Choroid plexus epithelial cell (primary cell): ENCODE results near the gene SIGLEC11.
A peak's percentile ranks its signal among the peaks of the same experiment; 100 is the strongest.

ENCODE experiments used
- DNase-seq: peaks from one replicate; pipeline ENCODE4 v3.0.0-alpha.2; 2010; ENCODE audit warnings: low read depth
- H3K4me3 ChIP-seq: 2 replicates; pipeline ENCODE4 v1.5.1; 2011; ENCODE audit warnings: low read depth, mild to moderate bottlenecking, control low read depth, low read length, moderate library complexity
- TF ChIP-seq, protein P1 (sequence below): conservative IDR thresholded peaks from 2 replicates; pipeline ENCODE4 v1.5.1; 2011; ENCODE audit warnings: low read depth, mild to moderate bottlenecking, control low read depth, inconsistent platforms, low read length, moderate library complexity

The SIGLEC11 gene

DNA sequence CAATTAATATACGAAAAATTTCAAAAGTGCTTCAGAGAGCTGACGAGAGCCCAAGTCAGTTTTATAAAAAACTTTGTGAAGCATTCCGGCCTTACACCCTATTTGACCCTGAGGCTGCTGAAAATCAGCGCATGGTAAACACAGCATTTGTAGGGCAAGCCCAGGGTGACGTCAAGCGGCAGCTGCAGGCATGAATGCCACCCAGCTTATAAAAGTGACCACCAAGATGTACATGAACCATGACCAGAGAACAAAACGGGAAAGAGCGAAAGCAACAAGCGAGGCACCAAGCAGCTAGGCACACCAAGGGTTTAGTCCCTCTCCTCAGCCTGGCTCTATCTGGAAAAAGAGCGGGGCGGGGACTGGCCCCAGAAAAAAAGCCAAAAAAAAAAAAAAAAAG lies 6.0 kb downstream of the SIGLEC11 start:
- TF ChIP-seq, protein P1, sequence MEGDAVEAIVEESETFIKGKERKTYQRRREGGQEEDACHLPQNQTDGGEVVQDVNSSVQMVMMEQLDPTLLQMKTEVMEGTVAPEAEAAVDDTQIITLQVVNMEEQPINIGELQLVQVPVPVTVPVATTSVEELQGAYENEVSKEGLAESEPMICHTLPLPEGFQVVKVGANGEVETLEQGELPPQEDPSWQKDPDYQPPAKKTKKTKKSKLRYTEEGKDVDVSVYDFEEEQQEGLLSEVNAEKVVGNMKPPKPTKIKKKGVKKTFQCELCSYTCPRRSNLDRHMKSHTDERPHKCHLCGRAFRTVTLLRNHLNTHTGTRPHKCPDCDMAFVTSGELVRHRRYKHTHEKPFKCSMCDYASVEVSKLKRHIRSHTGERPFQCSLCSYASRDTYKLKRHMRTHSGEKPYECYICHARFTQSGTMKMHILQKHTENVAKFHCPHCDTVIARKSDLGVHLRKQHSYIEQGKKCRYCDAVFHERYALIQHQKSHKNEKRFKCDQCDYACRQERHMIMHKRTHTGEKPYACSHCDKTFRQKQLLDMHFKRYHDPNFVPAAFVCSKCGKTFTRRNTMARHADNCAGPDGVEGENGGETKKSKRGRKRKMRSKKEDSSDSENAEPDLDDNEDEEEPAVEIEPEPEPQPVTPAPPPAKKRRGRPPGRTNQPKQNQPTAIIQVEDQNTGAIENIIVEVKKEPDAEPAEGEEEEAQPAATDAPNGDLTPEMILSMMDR: no peak
- no peak overlapping the region for H3K4me3 ChIP-seq

DNA sequence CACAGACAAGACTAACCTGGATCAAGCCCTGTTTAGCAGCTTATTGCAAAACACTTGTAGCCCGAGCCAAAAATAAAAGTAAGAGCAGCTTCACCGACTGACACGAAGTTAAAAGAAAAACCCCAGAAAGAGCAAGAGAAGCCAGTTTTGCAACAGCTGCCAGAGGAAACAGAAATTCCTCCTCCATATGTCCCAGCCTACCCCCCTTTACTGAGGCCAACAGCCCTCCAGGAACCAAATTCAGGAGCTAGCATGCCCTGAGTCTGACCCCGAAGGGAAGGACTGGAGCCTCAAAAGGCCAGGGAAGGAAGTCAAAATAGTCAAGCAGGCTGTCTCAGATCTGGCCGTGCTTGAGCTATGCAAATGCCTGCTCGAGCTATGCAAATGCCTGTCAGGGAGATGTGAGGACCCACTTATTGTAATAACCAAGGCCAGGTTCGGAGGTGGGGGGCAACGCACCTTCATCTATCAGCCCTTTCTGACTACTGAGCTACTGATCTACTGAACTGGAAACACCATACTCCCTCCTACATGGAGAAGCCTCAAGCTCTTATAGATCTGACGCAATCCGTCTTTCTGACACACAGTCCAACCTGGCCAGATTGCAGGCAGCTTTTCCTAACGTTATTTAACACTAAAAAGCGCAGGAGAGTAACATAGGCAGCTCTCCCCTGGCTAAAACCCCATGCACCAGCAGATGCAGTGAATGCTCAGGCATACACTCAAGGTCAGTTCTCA lies 6.7 kb downstream of the SIGLEC11 start:
- TF ChIP-seq, protein P1: no peak
- peak; percentile 64 for DNase-seq
- no peak overlapping the region for H3K4me3 ChIP-seq

More for the DNA sequence above, 6.0 kb downstream of the SIGLEC11 start:
- DNase-seq: no peak

DNA sequence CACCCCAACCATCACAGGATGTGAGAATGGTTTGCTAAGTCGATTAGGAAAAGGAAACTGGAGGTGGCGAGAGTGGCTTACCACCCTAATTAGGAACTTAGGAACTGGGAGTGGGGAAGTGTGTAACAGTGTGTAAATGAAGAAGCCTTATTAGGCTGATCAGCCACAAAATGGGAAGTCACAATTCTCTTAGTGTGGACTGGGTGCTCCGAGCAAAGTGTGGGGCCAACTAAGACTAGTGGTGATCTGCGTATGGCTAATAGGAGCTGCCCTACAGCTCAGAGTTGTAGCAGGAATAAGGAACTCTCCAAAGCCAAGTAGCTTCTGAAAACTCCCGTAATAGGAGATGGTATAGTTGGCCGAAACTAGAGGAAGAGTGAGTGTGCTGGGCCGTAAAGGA lies 7.6 kb downstream of the SIGLEC11 start:
- no peak for DNase-seq
- TF ChIP-seq, protein P1: no peak
- H3K4me3 ChIP-seq: no peak overlapping the region

DNA sequence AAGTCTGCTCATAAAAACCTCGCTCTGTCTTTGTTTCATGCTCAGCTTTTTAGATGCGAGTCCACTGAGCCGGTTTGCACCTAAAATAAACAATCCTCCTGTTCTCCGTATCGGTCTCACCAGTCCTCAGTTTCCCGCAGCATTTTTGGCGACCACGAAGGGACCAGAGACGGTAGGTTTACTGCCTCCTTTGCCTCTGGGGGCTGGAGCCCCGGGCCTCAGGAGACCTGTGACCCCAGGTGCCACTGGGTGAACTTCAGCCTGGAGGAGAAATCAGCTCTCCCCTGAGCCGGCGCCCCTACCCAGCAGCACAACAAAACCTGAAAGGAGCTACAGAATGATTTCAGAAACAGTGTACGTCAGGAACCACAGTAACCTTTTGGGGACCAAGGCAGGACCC lies 8.1 kb downstream of the SIGLEC11 start:
- no peak overlapping the region for H3K4me3 ChIP-seq
- DNase-seq: no peak
- TF ChIP-seq, protein P1: no peak

DNA sequence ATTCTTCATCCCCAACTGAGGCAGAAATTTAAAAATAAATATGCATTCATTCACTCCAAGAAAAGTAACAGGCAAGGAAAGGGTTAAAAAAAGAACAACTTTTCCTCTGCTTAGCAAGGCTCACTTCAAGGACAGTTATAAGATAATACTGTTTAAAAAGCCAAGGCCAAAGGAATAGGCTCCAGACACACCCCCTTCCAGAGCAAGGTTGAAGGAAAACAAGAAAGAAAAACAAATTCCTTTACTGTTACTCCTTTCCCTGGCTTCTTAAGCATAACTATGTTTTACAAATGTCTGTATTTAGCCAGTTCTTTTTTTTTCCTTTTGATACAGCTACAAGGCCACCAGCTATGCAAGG lies 8.5 kb downstream of the SIGLEC11 start:
- TF ChIP-seq, protein P1: no peak
- DNase-seq: peak; percentile 21
- H3K4me3 ChIP-seq: no peak overlapping the region

DNA sequence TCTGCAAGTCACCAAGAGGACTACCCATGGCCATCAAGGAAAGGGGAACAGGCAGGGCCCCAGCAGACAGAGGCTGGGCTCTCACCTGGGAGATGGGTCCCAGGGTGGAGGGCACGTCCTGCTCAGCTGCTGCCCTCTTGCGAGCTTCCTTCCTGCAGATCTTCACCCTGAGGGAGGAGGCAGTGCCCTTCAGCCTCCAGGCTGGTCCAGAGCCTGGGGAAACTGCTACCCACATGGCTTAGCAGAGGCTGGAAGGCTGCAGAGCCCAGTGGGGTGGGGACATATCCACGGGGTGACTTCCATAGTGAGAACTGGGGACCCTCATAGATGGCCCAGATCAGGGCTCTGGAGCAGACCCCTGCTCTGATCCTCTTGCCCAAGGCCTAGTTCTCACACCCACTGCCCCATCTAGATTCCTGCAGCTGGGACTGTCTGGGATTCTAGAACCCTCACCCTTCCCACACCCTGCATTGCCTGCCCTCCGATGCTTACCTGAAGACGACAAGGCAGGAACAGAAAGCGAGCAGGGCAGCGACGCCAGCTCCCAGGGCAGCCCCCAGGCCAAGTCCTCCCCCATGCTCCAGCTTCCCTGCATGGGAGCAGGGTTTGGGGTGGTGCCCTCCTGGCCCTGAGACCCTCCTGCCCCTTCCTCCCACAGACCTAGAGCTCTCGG lies 9.0 kb downstream of the SIGLEC11 start:
- DNase-seq: no peak
- H3K4me3 ChIP-seq: no peak overlapping the region
- TF ChIP-seq, protein P1: no peak
